ENCODE results near the gene ISG20L2. TPM values are rescaled to one million over a fixed set of nuclear protein-coding genes. Genes with fewer than 3 reads are reported as not detected.

ISG20L2 gene
- total and polyA plus RNA-seq, 2 experiments from 2014 or later: 16.4 to 22.4 TPM

DNA sequence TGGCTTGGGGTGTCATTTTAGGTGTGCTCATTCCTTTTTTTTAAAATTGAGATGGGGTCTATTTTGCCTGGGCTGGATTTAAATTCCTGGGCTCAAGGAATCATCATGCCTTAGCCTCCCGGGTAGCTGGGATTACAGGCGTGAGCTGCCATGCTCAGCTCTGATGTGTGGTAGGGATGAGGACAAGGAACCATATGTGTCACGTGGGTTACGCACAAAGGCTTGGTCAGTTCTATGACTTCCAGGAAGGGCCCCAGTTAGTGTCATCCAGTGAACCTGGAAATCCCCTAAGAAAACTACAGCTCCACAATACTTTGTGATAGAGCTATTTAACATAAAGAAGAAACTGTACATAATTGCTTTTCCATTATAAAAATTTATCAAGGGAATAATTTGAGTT is 7.0 kb downstream of the ISG20L2 start:
- no peak overlapping the region for H3K4me2 ChIP-seq
- no peak for DNase-seq (ENCODE audit: low spot score)
- peaks cover 23% of the 10 kb centered on the region for H4K20me1 ChIP-seq (ENCODE audit: insufficient read depth, poor library complexity, severe bottlenecking)
- H3K27me3 ChIP-seq: no peaks in the 10 kb centered on the region
- peaks cover 14% of the 10 kb centered on the region for H3K4me1 ChIP-seq (ENCODE audit: insufficient read depth)
- H3K9me2 ChIP-seq (replicated peaks; ENCODE audit: insufficient read depth): no peaks in the 10 kb centered on the region
- H3K79me2 ChIP-seq: peaks cover 33% of the 10 kb centered on the region
- no peaks in the 10 kb centered on the region for H3K9me3 ChIP-seq (ENCODE audit: low read depth)
- TF ChIP-seq, protein P1, sequence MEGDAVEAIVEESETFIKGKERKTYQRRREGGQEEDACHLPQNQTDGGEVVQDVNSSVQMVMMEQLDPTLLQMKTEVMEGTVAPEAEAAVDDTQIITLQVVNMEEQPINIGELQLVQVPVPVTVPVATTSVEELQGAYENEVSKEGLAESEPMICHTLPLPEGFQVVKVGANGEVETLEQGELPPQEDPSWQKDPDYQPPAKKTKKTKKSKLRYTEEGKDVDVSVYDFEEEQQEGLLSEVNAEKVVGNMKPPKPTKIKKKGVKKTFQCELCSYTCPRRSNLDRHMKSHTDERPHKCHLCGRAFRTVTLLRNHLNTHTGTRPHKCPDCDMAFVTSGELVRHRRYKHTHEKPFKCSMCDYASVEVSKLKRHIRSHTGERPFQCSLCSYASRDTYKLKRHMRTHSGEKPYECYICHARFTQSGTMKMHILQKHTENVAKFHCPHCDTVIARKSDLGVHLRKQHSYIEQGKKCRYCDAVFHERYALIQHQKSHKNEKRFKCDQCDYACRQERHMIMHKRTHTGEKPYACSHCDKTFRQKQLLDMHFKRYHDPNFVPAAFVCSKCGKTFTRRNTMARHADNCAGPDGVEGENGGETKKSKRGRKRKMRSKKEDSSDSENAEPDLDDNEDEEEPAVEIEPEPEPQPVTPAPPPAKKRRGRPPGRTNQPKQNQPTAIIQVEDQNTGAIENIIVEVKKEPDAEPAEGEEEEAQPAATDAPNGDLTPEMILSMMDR (IDR thresholded peaks at IDR 0.05; ENCODE audit: poor library complexity): no peak
- TF ChIP-seq EZH2phosphoT487 (IDR thresholded peaks at IDR 0.05; ENCODE audit: low read depth, severe bottlenecking, unreplicated experiment) (no peak), EZH2 (IDR thresholded peaks at IDR 0.05; ENCODE audit: borderline replicate concordance) (no peak)
- no peak overlapping the region for H2AFZ ChIP-seq
- WGBS (ENCODE audit: low lambda C conversion rate, missing lambda C conversion rate): 88% methylated on average over 4 of the region's 4 CpGs
- no peak overlapping the region for H3K4me3 ChIP-seq
- no peak overlapping the region for H3K27ac ChIP-seq
- no peaks in the 10 kb centered on the region for H3K36me3 ChIP-seq (replicated peaks; ENCODE audit: insufficient read depth, low read depth)

DNA sequence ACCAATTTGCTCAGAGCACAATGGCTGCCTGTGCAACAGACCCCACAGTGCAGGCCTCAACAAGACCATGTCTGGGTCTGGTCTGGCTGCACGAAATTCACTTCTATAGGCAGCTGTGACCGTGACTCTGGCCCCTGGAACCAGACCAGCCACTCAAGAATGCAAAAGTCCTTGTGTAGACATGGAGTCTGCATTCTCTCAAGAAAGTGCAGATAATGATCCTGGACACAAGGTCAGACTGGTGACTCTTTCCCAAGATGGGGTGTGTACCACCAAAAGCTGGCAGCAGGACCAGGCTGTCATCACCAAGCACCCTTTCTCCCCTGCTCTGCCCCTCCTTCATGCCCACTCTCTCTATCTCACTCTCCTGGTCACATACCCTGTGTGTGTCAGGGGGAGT is 7.4 kb downstream of the ISG20L2 start:
- TF ChIP-seq, protein P1 (IDR thresholded peaks at IDR 0.05; ENCODE audit: poor library complexity): no peak
- TF ChIP-seq EZH2phosphoT487 (IDR thresholded peaks at IDR 0.05; ENCODE audit: low read depth, severe bottlenecking, unreplicated experiment): no peak
- TF ChIP-seq EZH2 (IDR thresholded peaks at IDR 0.05; ENCODE audit: borderline replicate concordance): no peak
- no peak overlapping the region for H3K27ac ChIP-seq
- peaks cover 29% of the 10 kb centered on the region for H3K79me2 ChIP-seq
- H2AFZ ChIP-seq: no peak overlapping the region
- WGBS (ENCODE audit: low lambda C conversion rate, missing lambda C conversion rate): 57% methylated on average over 2 of the region's 2 CpGs
- no peak overlapping the region for H3K4me3 ChIP-seq
- H3K36me3 ChIP-seq (replicated peaks; ENCODE audit: insufficient read depth, low read depth): no peaks in the 10 kb centered on the region
- no peaks in the 10 kb centered on the region for H3K9me2 ChIP-seq (replicated peaks; ENCODE audit: insufficient read depth)
- peaks cover 19% of the 10 kb centered on the region for H4K20me1 ChIP-seq (ENCODE audit: insufficient read depth, poor library complexity, severe bottlenecking)
- H3K27me3 ChIP-seq: no peaks in the 10 kb centered on the region
- H3K4me1 ChIP-seq (ENCODE audit: insufficient read depth): peaks cover 10% of the 10 kb centered on the region
- H3K9me3 ChIP-seq (ENCODE audit: low read depth): no peaks in the 10 kb centered on the region
- DNase-seq (ENCODE audit: low spot score): no peak
- H3K4me2 ChIP-seq: no peak overlapping the region

DNA sequence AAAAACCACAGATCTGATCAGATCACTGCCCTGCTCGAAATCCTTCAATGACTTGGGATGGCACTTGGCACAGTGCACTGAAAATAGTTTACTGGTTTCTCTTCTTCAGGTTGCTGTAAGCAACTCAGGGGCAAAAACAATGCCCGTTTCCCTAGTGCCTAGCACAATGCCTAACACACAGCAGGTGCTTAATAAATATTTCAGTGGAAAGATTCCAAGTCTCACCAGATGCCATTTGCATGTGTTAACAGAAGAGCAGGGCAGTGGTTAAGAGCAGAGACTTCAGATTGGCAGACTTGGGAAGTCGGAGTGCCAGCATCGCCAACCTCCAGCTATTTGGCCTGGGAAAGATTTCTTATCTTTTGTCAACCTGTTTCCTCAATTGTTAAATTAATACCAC is 11.2 kb downstream of the ISG20L2 start:
- Histone ChIP-seq H3K4me3 (no peak overlapping the region), H3K9me2 (replicated peaks; ENCODE audit: insufficient read depth) (no peaks in the 10 kb centered on the region), H3K79me2 (no peaks in the 10 kb centered on the region), H4K20me1 (ENCODE audit: insufficient read depth, poor library complexity, severe bottlenecking) (no peaks in the 10 kb centered on the region), H3K27me3 (no peaks in the 10 kb centered on the region), H2AFZ (no peak overlapping the region), H3K4me2 (no peak overlapping the region), H3K36me3 (replicated peaks; ENCODE audit: insufficient read depth, low read depth) (no peaks in the 10 kb centered on the region), H3K27ac (no peak overlapping the region), H3K9me3 (ENCODE audit: low read depth) (no peaks in the 10 kb centered on the region), H3K4me1 (ENCODE audit: insufficient read depth) (peaks cover 3% of the 10 kb centered on the region)
- WGBS (ENCODE audit: low lambda C conversion rate, missing lambda C conversion rate): 94% methylated on average over 4 of the region's 4 CpGs
- TF ChIP-seq EZH2 (IDR thresholded peaks at IDR 0.05; ENCODE audit: borderline replicate concordance) (no peak), EZH2phosphoT487 (IDR thresholded peaks at IDR 0.05; ENCODE audit: low read depth, severe bottlenecking, unreplicated experiment) (no peak)
- TF ChIP-seq, protein P1 (IDR thresholded peaks at IDR 0.05; ENCODE audit: poor library complexity): no peak
- no peak for DNase-seq (ENCODE audit: low spot score)

DNA sequence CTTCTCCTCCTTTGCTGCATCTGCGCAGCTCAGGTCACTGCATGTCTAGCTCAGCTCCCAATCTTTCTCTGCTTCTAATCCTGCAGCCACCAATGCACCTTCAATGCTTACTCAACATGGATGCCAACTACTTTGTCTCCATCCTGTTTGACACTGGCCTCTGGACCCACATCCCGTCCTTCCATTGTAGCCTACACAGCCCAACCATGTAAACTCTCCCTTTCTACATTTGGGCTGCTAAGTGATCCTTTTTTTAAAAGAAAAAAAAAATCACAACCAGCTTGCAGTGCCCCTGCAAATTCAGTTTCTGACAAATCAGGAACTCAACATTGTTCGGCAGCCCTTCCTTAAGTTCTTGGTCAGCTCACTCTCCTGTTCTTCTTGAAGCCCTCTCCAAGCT is 13.7 kb downstream of the ISG20L2 start:
- Histone ChIP-seq H3K36me3 (replicated peaks; ENCODE audit: insufficient read depth, low read depth) (no peaks in the 10 kb centered on the region), H3K9me2 (replicated peaks; ENCODE audit: insufficient read depth) (no peaks in the 10 kb centered on the region), H2AFZ (no peak overlapping the region), H3K79me2 (no peaks in the 10 kb centered on the region), H3K4me3 (no peak overlapping the region), H4K20me1 (ENCODE audit: insufficient read depth, poor library complexity, severe bottlenecking) (no peaks in the 10 kb centered on the region), H3K4me1 (ENCODE audit: insufficient read depth) (peaks cover 27% of the 10 kb centered on the region), H3K9me3 (ENCODE audit: low read depth) (no peaks in the 10 kb centered on the region), H3K27ac (no peak overlapping the region), H3K4me2 (no peak overlapping the region), H3K27me3 (no peaks in the 10 kb centered on the region)
- WGBS (ENCODE audit: low lambda C conversion rate, missing lambda C conversion rate): 92% methylated on average over 3 of the region's 3 CpGs
- no peak for DNase-seq (ENCODE audit: low spot score)
- TF ChIP-seq EZH2phosphoT487 (IDR thresholded peaks at IDR 0.05; ENCODE audit: low read depth, severe bottlenecking, unreplicated experiment) (no peak), EZH2 (IDR thresholded peaks at IDR 0.05; ENCODE audit: borderline replicate concordance) (no peak)
- TF ChIP-seq, protein P1 (IDR thresholded peaks at IDR 0.05; ENCODE audit: poor library complexity): no peak

Data from hepatocyte (in vitro differentiated cells).